Measurements from ENCODE around the gene VEGFA.

The VEGFA gene

DNA sequence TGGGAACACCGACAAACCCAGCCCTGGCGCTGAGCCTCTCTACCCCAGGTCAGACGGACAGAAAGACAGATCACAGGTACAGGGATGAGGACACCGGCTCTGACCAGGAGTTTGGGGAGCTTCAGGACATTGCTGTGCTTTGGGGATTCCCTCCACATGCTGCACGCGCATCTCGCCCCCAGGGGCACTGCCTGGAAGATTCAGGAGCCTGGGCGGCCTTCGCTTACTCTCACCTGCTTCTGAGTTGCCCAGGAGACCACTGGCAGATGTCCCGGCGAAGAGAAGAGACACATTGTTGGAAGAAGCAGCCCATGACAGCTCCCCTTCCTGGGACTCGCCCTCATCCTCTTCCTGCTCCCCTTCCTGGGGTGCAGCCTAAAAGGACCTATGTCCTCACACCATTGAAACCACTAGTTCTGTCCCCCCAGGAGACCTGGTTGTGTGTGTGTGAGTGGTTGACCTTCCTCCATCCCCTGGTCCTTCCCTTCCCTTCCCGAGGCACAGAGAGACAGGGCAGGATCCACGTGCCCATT, 15.3 kb downstream of the VEGFA start:
- TF ChIP-seq, protein P1, sequence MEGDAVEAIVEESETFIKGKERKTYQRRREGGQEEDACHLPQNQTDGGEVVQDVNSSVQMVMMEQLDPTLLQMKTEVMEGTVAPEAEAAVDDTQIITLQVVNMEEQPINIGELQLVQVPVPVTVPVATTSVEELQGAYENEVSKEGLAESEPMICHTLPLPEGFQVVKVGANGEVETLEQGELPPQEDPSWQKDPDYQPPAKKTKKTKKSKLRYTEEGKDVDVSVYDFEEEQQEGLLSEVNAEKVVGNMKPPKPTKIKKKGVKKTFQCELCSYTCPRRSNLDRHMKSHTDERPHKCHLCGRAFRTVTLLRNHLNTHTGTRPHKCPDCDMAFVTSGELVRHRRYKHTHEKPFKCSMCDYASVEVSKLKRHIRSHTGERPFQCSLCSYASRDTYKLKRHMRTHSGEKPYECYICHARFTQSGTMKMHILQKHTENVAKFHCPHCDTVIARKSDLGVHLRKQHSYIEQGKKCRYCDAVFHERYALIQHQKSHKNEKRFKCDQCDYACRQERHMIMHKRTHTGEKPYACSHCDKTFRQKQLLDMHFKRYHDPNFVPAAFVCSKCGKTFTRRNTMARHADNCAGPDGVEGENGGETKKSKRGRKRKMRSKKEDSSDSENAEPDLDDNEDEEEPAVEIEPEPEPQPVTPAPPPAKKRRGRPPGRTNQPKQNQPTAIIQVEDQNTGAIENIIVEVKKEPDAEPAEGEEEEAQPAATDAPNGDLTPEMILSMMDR (conservative IDR thresholded peaks at IDR 0.05), result no peak
- TF ChIP-seq ZFX (IDR thresholded peaks at IDR 0.05), result no peak
- no peak overlapping the region for H3K27ac ChIP-seq

DNA sequence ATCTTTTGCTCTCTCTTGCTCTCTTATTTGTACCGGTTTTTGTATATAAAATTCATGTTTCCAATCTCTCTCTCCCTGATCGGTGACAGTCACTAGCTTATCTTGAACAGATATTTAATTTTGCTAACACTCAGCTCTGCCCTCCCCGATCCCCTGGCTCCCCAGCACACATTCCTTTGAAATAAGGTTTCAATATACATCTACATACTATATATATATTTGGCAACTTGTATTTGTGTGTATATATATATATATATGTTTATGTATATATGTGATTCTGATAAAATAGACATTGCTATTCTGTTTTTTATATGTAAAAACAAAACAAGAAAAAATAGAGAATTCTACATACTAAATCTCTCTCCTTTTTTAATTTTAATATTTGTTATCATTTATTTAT, 15.9 kb downstream of the VEGFA start:
- no peak for TF ChIP-seq ZFX (IDR thresholded peaks at IDR 0.05)
- TF ChIP-seq, protein P1 (conservative IDR thresholded peaks at IDR 0.05), result no peak
- no peak overlapping the region for H3K27ac ChIP-seq

DNA sequence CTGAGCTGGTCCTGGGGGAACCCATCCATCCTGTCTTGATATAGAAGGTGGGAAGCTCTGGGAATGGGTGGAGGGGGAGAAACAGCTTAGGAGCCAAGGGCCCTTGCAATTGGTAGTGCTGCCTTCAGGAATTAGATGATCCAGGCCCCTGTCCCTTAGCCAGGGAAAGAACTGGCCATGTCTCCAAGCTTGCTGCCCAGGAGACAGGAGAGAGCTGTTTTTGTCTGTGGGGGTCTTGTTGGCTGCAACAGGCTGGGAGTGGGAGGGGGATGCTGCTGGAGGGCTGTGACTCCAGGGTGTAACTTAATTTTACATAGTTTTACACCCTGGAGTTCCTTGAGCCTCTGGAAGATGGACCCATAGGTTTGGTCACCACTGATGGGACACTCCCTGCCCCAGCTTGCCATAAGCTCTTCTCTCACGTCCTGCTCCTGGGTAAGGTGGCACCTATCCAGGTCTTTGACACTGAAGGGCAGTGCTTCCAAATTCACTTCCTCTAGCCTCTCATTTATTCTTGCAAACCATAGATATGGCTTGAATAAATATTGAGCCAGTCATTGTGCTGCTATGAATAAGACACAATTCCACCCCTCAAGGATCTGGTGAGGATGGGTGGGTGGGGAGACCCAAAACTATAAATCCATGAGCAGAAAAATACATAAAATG, 16.8 kb downstream of the VEGFA start:
- H3K27ac ChIP-seq, result no peak overlapping the region
- TF ChIP-seq, protein P1 (conservative IDR thresholded peaks at IDR 0.05), result no peak
- TF ChIP-seq ZFX (IDR thresholded peaks at IDR 0.05), result no peak

DNA sequence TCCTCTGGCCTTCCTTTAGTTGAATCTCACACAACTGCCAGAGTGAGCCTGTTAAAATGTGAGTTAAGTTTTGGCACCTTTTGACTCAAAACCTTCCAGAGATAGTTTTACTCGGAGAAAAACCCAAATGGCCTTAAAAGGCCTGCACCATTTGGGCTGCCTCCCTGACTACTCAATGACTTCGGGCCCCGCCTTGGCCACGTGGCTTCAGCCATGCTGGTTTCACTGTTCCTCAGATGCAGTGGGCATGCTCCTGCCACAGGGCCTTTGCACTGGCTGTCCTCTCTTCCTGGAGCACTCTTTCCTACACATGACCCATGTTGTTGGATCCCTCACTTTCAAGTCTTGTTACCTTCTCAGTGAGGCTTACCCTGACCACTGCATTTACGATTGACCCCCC, 18.3 kb downstream of the VEGFA start:
- TF ChIP-seq ZFX (IDR thresholded peaks at IDR 0.05), result no peak
- TF ChIP-seq, protein P1 (conservative IDR thresholded peaks at IDR 0.05), result no peak
- no peak overlapping the region for H3K27ac ChIP-seq

DNA sequence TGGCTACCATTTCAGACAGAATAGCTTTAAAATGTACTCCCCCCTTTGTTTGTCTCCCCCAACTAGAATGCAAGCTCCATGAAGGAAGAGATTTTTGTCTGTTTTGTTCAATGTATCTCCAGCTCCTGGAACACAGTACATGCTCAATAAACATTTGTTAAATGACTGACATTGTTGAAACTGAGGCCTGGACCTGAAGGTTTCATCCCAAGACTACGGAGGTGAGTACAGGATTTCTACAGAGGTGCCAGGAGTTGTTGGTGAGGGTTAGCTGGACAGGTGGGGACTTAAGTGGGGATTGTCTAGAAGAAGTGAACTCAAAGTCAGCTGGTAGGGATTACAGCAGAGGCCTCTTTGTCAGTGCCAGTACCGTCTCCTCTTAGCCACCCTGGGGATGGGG, 19.4 kb downstream of the VEGFA start:
- TF ChIP-seq, protein P1 (conservative IDR thresholded peaks at IDR 0.05), result no peak
- no peak for TF ChIP-seq ZFX (IDR thresholded peaks at IDR 0.05)
- no peak overlapping the region for H3K27ac ChIP-seq

DNA sequence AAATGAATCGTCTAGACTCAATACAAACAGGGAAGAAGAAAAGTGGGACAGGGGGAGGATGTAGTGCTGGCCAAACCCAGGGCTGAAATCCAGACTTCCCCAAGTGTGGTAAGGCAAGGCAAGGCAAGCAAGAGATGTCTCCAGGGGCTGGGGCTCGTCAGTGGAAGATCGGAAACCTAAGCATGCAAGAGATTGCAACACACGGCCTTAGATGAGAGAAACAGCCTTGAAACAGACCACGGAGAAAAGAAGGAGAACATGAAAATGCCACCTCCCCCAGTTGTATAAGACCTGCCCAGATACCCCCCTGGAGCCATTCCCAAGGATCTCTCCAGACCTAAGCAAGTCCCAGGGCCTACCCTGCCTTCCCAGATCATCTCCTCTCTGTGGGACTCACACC, 20.0 kb downstream of the VEGFA start:
- no peak overlapping the region for H3K27ac ChIP-seq
- TF ChIP-seq, protein P1 (conservative IDR thresholded peaks at IDR 0.05), result no peak
- TF ChIP-seq ZFX (IDR thresholded peaks at IDR 0.05), result no peak

DNA sequence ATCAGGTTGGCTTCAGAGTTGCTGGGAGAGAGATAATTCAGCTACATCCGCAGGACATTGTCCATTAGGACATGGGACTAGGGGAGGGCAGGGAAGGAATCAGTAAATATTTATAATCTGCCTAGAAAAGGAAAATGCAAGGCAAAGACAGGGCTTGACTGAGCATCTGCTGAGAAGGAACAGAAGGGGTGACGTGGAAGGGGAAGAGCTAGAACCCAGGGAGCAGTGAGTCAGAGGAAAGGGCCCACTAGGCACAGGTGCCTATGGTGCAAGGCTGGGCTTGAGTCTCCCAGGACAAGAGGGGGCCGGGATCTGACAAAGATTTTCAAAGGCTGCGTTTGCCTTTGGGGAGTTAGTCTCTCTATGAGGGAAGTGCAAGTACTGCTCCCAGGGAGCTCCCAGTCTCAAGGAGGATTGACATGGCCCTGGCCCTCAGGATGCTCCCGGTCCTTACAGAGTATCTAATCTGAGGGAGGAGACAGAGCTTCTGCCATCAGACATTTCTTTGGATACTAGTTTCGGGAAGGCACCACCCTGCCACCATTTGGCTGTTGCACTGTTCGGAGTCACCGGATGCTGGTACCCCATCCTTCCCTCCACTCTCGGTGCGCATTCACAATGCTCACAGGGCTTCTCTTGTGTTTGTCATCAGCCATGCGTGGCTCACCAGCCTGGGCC, 21.9 kb downstream of the VEGFA start:
- H3K27ac ChIP-seq, result no peak overlapping the region
- no peak for TF ChIP-seq ZFX (IDR thresholded peaks at IDR 0.05)
- TF ChIP-seq, protein P1 (conservative IDR thresholded peaks at IDR 0.05), result no peak
